Measurements from ENCODE around the gene ZNF407. TPM values are rescaled to one million over a fixed set of nuclear protein-coding genes. Genes with fewer than 3 reads are reported as not detected.
A peak's percentile ranks its signal among the peaks of the same experiment; 100 is the strongest.

ZNF407 gene
- total and polyA plus RNA-seq, 7 donors, result 2.4 to 10.2 (median 7.9) TPM

DNA sequence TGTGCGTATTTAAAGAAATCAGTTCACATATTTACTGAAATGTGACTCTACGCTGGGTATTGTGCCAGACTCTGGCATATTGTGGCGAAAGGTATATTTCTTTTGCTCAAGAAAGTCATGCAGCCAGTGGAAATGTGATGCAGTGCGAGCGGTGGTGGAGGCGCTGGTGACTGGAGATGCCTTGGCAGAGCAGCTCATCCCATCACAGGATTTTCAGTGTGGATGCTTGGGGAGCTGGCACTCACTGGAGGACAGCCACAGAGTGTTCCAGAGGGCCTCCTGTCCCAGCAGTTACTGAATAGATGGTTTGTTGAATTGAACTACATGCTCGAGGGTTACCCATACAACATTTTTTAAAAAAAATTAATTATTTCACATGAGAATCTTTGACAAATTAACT is 117.6 kb downstream of the ZNF407 start:
- no peaks in the 10 kb centered on the region for H3K27me3 ChIP-seq (ENCODE audit: insufficient read depth in 3 of 3, low read length in 2 of 3)
- H3K36me3 ChIP-seq (ENCODE audit: insufficient read depth in 1 of 2, low read depth in 1 of 2), result no peaks in the 10 kb centered on the region
- no peaks in the 10 kb centered on the region for H3K4me1 ChIP-seq
- 90 to 97% (median 94%) methylated on average over 7 of the region's 7 CpGs for WGBS, 3 donors
- no peak overlapping the region for H3K4me3 ChIP-seq
- TF ChIP-seq CTCF (IDR thresholded peaks at IDR 0.05), result no peak
- ATAC-seq, result no peak
- no peak for DNase-seq
- intact Hi-C loops (cut with DNase I), result no loop called here
- H3K27ac ChIP-seq, result no peak overlapping the region
- H3K9me3 ChIP-seq, result no peaks in the 10 kb centered on the region

DNA sequence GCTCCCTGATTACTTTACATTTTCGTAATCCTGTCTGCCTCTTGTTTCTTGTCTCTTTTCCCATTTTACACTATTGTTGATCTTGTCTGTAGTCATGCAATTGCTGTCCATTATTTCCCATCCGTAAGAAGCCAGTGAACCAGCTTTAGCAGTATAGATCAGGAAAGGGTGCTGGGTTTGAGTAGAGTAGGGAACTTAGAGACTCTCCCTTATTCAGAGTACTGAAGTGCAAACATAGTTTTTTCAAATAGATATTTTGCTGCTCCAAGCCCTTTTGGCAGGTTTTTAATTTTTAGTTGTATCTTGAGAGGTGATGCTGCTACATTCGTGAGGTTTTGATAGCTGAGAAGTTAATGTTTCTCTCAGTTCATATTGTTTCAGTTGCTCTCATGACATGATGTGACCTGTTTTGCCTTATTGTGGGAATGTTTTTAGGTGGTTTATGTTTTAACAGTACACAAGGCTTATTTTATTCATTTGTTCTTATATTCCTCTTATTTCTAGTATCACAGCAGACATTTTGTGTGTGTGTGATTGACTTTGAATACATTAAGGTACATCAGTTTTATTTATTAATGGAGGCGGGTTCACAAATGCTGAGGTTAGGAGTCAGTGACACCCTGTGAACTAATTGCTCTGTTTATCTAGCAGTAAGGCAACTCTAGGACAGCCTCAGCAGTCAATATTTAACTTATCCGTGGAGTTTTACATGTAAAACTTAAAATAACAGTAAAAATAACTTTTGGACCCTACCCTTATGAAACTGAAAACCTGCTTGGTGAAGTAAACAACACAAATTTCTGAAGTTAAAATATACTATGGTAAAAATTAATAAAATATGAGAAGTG is 118.4 kb downstream of the ZNF407 start:
- Histone ChIP-seq H3K4me3 (no peak overlapping the region), H3K4me1 (no peaks in the 10 kb centered on the region), H3K9me3 (no peaks in the 10 kb centered on the region), H3K27ac (no peak overlapping the region), H3K36me3 (ENCODE audit: insufficient read depth in 1 of 2, low read depth in 1 of 2) (no peaks in the 10 kb centered on the region), H3K27me3 (ENCODE audit: insufficient read depth in 3 of 3, low read length in 2 of 3) (no peaks in the 10 kb centered on the region)
- TF ChIP-seq CTCF (IDR thresholded peaks at IDR 0.05), result no peak
- intact Hi-C loops (cut with DNase I), result no loop called here
- WGBS, 3 donors, result 67 to 70% (median 70%) methylated on average over 5 of the region's 5 CpGs
- ATAC-seq, result no peak
- no peak for DNase-seq

- no peak overlapping the region for H3K4me3 ChIP-seq
- H3K27me3 ChIP-seq (ENCODE audit: insufficient read depth in 3 of 3, low read length in 2 of 3), result no peaks in the 10 kb centered on the region
- no peaks in the 10 kb centered on the region for H3K36me3 ChIP-seq (ENCODE audit: insufficient read depth in 1 of 2, low read depth in 1 of 2)
- H3K27ac ChIP-seq, result no peak overlapping the region
- TF ChIP-seq CTCF (IDR thresholded peaks at IDR 0.05), result no peak
- ATAC-seq (no peak), DNase-seq (no peak)
- 77 to 88% (median 78%) methylated on average over 2 of the region's 2 CpGs for WGBS, 3 donors
- intact Hi-C loops (cut with DNase I), result no loop called here
- no peaks in the 10 kb centered on the region for H3K9me3 ChIP-seq
- no peaks in the 10 kb centered on the region for H3K4me1 ChIP-seq
Observed at GRCh38 chr18:74718312-74718711, 120.6 kb downstream of the ZNF407 start.

DNA sequence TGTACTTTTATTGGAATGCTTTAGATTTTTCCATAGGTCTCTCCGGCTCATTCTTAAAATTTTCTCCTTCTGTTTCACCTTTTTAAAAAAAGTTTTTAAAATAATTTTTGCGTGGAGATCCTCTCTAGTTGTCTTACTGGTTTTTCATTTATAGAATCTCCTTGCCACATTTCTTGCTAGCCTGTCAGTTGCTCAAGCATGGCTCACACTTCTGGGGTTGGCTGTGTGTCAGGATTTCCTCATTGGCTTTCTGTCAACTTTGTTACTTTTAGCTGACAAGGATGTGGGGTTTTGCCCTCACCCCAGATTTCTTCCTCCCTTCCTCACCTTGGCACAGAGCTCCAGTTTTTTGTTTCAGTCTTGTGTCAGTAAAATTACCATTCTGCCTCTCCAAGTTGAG is 124.6 kb downstream of the ZNF407 start:
- Histone ChIP-seq H3K4me1 (no peaks in the 10 kb centered on the region), H3K4me3 (no peak overlapping the region), H3K27ac (no peak overlapping the region), H3K9me3 (no peaks in the 10 kb centered on the region), H3K27me3 (ENCODE audit: insufficient read depth in 3 of 3, low read length in 2 of 3) (no peaks in the 10 kb centered on the region), H3K36me3 (ENCODE audit: insufficient read depth in 1 of 2, low read depth in 1 of 2) (no peaks in the 10 kb centered on the region)
- 61 to 78% (median 76%) methylated on average over 2 of the region's 2 CpGs for WGBS, 3 donors
- TF ChIP-seq CTCF (IDR thresholded peaks at IDR 0.05), result no peak
- ATAC-seq, result peak in 2 of 4 donors; percentile 36 to 54
- intact Hi-C loops (cut with DNase I), result no loop called here
- no peak for DNase-seq

- Histone ChIP-seq H3K36me3 (ENCODE audit: insufficient read depth in 1 of 2, low read depth in 1 of 2) (no peaks in the 10 kb centered on the region), H3K4me1 (no peaks in the 10 kb centered on the region), H3K27me3 (ENCODE audit: insufficient read depth in 3 of 3, low read length in 2 of 3) (no peaks in the 10 kb centered on the region), H3K4me3 (no peak overlapping the region), H3K9me3 (no peaks in the 10 kb centered on the region), H3K27ac (no peak overlapping the region)
- intact Hi-C loops (cut with DNase I), result no loop called here
- no peak for TF ChIP-seq CTCF (IDR thresholded peaks at IDR 0.05)
- ATAC-seq (no peak), DNase-seq (no peak)
- 83 to 87% (median 85%) methylated on average over 1 of the region's 1 CpG for WGBS, 3 donors
Observed at GRCh38 chr18:74724186-74724585, 126.5 kb downstream of the ZNF407 start.

Data from psoas muscle (tissue), 8 donors.